EH (cell line): Measurements from ENCODE around the gene CREB3L2.
"Not testable (repeated sequence)": the region's sequence is repeated elsewhere in the genome, so short reads cannot be mapped to it uniquely, and the experiment has no call there.

Source experiments
- DNase-seq: peaks from one replicate; pipeline ENCODE4 v3.0.0-alpha.2; 2015; ENCODE audit warnings: low read depth

CREB3L2 gene

DNA sequence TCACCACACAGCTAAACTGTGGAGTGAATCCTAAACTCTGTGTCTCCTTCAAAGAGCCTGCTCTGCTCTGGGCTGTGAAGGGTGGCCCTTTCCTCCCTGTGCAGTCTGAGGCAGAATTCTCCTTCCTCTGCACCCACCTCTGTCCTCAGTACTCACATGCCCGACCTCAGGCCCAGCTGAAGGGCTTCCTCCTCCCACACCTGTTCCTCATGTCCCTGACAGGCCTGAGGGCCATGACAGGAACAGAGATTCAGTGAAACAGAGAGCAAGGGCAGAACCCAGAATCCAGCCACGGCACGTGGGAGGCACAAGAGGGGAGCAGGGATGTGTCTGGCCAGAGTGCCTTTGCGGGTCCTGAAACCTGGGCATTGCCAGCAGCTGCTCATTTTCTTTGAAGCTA lies 13.9 kb downstream of the CREB3L2 start:
- DNase-seq, result no peak

GRCh38 chr7:137987563-137987962 lies 14.3 kb downstream of the CREB3L2 start:
- no peak for DNase-seq

DNA sequence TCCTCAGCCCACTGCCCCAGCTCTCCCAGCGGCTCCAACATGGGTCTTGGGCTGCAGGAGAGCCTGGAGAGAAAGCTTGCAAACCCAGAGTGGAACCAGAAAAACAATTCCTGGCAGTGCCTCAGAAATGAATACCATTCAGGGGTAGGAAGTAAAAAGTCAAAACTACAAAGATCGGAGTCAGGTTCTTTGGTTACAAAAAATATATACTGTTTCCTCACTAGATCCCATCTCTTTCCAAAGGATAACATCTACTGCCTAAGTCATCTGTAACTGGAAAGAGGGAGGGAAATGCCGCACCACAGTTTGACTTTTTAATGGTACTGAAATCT lies 14.9 kb downstream of the CREB3L2 start:
- DNase-seq, result peak; percentile 55

DNA sequence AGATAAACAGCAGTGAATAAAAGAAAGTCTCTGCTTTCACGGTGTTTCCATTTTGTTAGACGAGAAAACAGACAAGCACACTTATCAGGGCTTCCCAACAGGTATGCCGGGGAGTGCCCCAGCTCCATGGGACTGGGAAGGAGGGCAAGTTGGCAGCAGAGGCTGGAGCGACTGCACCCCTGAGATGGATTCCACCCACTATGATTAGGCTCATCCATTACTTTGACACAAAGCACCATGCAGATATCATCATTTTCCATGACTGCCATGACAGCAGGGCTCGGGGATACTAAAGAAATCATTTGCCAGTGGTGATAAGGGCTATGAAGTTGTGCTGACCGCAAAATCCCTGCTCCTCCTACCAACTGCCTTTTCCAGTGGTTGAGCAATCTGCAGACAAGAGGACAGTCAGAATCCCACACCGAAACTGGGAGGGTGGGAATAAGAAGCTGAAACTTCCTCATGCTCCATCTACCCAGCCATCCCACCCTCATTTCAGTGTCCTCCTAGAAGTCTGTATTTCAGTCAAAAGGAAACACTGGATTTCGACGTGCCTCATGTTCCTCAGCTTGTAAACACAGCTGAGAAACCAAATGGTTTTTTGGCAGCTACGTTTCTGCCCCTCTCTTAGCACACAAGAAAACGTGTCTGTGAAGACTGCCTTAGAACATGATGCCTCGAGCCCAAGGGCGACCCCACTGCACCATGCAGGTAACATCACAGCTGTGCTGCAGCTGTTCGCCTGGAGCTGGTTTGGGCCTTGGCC lies 15.5 kb downstream of the CREB3L2 start:
- peak; percentile 94 for DNase-seq

DNA sequence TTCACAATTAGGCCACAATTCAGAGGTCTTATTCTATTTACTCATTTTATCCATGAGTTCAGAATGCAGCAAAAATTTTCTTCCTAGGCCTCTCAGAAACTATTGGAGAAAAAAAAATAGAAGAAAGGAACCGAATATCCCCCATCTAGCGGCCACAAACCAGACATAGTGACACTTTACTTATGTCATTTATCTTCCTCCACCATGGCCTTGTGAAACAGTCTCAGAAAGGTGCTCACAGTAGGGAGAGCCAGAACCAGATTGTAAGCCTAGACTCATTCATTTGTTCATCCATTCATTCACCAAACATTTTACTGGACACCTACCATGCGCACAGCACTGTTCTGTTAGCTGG lies 16.0 kb downstream of the CREB3L2 start:
- DNase-seq, result no peak

DNA sequence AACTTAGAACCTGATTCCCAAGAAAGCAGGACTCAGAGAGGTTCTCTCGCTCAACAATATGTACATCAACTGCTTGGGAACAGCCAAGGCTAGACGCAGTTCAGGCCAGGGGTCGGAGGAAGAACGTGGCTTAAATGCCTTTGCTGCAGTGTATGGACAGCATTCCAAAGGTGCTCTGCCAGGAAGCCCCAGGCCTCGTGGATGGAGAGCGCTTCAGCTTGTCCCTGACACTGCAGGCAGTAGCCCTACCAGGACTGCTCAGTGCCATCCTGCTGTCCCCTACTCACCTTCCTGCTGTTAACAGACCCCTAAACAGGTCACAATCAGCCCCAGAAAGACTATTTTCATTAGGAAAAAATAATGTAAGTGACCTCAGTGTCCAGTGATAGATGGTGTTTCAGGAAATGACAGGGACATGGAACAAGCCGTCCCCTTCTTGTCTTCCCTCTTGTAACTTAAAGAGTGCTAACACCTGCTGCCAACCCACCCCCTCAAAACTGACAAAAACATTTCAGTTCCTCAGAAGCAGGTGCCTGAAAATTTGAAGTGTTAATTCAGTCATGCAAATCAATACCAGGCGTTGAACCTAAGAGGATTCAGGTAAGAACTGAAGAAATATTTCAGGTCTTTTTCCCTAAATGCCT lies 16.5 kb downstream of the CREB3L2 start:
- no peak for DNase-seq

GRCh38 chr7:137984181-137985041 lies 17.5 kb downstream of the CREB3L2 start:
- no peak for DNase-seq

GRCh38 chr7:137983323-137984008 lies 18.4 kb downstream of the CREB3L2 start:
- DNase-seq, result no peak

DNA sequence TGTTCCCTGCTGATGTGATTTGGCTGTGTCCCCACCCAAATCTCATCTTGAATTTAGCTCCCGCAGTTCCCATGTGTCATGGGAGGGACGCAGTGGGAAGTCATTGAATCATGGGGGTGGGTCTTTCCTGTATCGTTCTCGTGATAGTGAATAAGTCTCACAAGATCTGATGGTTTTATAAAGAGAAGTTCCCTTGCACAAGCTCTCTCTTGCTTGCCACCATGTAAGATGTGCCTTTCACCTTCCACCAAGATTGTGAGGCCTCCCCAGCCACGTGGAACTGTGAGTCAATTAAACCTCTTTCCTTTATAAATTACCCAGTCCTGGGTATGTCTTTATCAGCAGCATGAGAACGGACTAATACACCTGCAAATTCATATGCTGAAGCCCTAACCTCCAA lies 19.5 kb downstream of the CREB3L2 start:
- DNase-seq, result not testable (repeated sequence)

GRCh38 chr7:137981668-137982067 lies 20.2 kb downstream of the CREB3L2 start:
- peak; percentile 43 for DNase-seq

DNA sequence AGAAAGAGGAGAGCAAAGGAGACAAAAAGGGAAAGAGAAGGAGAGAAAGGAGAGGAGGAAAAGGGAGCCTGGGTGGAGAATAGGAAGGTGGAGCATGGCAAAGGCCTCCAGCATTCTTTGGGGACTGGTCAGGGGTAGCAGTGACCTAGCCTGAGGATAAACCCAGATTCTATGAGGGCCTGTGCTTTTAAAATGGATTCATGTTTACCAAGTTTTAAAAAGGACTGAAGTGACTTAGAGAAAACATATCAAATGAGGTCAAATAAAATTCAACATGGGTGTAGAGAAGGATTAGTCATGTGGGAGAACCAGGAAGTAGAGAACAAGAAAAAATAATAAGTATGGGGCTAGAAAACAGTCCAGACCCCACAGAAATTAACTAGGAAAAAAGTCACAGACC lies 20.7 kb downstream of the CREB3L2 start:
- DNase-seq, result peak; percentile 76

DNA sequence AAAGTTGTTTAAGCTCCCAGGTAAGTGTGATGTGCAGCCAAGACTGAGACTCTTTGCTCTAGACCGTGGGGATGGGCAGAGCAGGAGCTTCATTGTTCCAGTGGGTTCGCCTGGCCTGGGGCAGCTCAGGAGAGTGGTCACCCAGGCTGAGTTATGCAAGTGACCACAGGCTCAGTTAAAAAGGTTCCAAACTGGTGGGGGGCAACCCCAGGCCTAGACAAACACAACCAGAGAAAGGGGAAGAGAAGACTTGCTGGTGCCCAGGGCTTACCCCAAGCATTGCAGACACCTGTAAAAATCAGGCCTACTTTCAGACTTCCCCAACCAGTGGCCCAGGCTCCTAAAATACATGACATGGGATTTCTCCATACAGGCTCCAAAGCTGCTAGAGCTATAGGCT lies 21.6 kb downstream of the CREB3L2 start:
- no peak for DNase-seq

GRCh38 chr7:137978464-137979237 lies 23.2 kb downstream of the CREB3L2 start:
- DNase-seq, result peak; percentile 99

- DNase-seq, result peak; percentile 58
Measured at GRCh38 chr7:137977173-137977572, 24.7 kb downstream of the CREB3L2 start.

DNA sequence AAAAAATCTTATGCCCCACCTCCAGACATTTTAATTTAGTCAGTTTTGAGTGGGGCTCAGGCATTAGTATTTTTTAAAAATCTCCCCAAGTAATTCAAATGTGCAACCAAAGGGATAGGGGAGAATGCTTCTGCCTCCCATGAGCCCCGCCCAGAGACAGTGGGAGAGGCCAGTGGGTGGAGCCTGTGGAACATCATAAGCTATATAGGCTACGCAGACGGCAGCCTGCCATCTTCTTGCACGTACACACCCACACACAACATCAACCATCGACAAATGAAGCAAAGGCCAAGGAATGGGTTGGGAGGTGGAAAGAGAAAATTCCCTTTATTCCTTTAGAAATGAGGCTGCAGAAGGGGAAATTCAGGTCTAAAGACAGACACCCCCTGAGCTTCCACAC lies 25.2 kb downstream of the CREB3L2 start:
- no peak for DNase-seq

GRCh38 chr7:137976232-137976631 lies 25.7 kb downstream of the CREB3L2 start:
- DNase-seq, result no peak

- DNase-seq, result peak; percentile 60
Measured at GRCh38 chr7:137975768-137976167, 26.1 kb downstream of the CREB3L2 start.

GRCh38 chr7:137975221-137975620 lies 26.7 kb downstream of the CREB3L2 start:
- DNase-seq, result peak; percentile 81

DNA sequence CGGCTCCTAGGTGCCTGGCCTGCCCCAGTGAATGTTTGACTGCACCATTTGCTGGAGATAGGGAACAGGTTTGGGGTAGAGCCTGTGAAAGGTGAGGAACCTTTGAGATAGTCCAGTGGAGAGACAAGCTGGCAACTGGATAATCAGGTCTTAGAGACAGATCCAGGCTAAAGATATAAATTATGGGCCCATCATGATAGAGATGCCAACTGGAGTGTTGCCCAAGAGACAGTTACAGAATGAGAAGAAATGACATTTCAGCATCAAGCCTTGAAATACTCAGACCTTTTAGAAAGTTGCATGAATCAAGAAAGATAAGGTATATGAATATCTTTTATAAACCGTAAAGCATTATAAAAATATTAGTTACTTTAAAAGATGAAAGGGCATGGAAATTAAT lies 27.1 kb downstream of the CREB3L2 start:
- no peak for DNase-seq

DNA sequence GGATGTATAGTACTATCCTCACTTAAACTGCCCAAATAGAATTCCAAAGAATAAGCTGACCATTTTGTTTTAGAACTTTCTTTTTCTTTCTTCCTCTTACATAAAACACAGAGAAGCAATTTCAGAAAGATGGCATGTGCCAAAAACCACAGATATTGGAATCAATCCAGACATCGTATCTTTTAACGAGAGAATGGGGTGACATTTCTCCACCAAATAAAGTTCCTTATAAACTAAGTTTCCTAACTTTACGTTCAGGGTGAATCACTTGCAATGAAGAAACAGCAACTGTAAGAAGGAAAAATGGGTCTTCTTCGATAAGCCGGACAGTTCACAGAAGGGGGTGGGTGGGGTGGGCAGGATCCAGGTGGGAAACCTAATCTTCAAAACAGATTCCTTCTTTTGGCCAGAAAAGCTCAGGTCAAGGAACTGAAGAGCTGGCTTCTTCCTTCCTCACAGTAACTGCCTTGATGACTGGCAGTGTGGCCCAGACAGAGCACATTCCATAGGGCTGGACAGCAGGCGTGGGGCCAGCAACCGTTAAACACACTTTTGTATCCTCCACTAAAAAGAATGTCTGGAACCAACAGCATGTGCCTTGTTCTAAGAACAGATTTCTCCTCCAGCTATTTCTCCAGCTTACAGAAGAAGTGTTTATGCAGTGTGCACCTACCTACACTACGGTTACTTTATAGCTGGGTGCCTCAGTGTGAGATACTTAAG lies 31.5 kb downstream of the CREB3L2 start:
- DNase-seq, result peak; percentile 95

DNA sequence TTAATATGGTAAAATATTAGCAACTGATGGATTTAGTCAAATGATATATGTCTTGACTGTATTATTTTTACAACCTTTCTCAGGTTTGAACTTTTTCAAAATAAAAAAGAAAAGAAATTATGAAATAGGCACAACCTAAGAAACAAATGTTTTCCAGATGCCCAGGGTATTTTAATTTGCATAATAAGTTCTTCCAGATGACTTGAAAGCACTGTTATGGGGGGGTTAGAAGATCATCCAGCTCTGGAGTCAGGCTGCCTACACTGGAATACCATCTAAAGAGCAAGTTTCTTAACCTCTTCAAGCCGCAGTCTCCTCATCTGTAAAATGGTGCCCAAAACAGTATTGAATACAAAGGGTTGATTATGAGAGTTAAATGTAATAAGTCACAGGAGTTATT lies 32.1 kb downstream of the CREB3L2 start:
- no peak for DNase-seq
